Measurements from ENCODE around the gene BCAS3. TPM values are rescaled to one million over a fixed set of nuclear protein-coding genes. Genes with fewer than 3 reads are reported as not detected.

BCAS3 gene
- total RNA-seq, 2 experiments from 2014 or later, result 13.4 to 14.5 TPM

DNA sequence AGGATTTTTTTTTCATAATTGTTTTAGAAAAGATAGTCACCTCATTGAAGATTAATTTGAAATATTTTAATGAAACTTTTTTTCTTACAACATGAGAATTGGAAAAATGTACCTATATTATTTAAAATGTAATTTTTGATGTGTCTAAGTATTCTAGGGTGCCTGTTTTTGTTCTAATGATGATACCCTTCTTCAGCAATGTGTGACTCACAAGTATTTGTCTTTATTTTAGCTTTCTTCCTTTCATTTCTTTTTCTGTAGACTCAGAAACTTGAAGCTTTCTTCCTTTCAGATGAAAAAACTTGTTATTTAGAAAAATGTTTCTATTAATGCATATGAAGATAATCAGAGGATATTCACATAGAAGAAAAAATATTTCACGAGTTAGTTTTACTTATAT lies 231.8 kb downstream of the BCAS3 start:
- no peak for DNase-seq (ENCODE audit: low spot score)
- BruUV-seq (replicated peaks), result no TSS peak
- H3K79me2 ChIP-seq (ENCODE audit: insufficient read depth, low read depth, low read length), result no peaks in the 10 kb centered on the region
- no peaks in the 10 kb centered on the region for H3K36me3 ChIP-seq (ENCODE audit: insufficient read depth, low read length)
- H3K4me1 ChIP-seq (ENCODE audit: insufficient read depth, low read length, poor library complexity, severe bottlenecking), result no peaks in the 10 kb centered on the region
- H4K20me1 ChIP-seq (ENCODE audit: insufficient read depth, low read length), result no peaks in the 10 kb centered on the region
- no peaks in the 10 kb centered on the region for H3K9me3 ChIP-seq (ENCODE audit: low read length)
- H3K27ac ChIP-seq (ENCODE audit: low read depth, low read length, poor library complexity, severe bottlenecking), result no peak overlapping the region
- intact Hi-C loops (cut with micrococcal nuclease; ENCODE audit: unreplicated experiment), result no loop called here
- H3K9me2 ChIP-seq (ENCODE audit: insufficient read depth, low read length), result no peaks in the 10 kb centered on the region
- H3K4me2 ChIP-seq (ENCODE audit: low read length), result no peak overlapping the region
- ChIA-PET CTCF (ENCODE audit: unreplicated experiment) (no interaction called here), POLR2A (no interaction called here)
- no peak overlapping the region for H3K4me3 ChIP-seq (ENCODE audit: low read depth, low read length, poor library complexity, severe bottlenecking)
- TF ChIP-seq, protein P1, sequence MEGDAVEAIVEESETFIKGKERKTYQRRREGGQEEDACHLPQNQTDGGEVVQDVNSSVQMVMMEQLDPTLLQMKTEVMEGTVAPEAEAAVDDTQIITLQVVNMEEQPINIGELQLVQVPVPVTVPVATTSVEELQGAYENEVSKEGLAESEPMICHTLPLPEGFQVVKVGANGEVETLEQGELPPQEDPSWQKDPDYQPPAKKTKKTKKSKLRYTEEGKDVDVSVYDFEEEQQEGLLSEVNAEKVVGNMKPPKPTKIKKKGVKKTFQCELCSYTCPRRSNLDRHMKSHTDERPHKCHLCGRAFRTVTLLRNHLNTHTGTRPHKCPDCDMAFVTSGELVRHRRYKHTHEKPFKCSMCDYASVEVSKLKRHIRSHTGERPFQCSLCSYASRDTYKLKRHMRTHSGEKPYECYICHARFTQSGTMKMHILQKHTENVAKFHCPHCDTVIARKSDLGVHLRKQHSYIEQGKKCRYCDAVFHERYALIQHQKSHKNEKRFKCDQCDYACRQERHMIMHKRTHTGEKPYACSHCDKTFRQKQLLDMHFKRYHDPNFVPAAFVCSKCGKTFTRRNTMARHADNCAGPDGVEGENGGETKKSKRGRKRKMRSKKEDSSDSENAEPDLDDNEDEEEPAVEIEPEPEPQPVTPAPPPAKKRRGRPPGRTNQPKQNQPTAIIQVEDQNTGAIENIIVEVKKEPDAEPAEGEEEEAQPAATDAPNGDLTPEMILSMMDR (conservative IDR thresholded peaks at IDR 0.05; ENCODE audit: low read length), result no peak
- no peak for TF ChIP-seq EZH2phosphoT487 (IDR thresholded peaks at IDR 0.05; ENCODE audit: borderline replicate concordance, low read depth, low read length)
- H2AFZ ChIP-seq (ENCODE audit: low read length), result no peak overlapping the region

DNA sequence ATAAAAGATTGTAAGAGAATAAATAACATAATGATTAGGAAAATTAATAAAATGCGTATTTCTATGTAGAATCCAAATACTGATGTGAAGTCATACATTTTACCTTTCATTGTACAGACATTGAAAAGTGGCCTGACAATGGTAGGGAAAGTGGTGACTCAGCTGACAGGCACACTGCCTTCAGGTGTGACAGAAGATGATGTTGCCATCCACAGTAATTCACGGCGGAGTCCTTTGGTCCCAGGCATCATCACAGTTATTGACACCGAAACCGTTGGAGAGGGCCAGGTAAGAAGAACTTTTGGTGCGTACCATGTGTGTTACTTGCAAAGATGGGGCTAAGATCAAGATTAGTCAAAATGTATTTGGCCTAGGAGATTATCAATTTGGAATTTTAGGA lies 232.8 kb downstream of the BCAS3 start:
- no peak overlapping the region for H3K27ac ChIP-seq (ENCODE audit: low read depth, low read length, poor library complexity, severe bottlenecking)
- H3K4me2 ChIP-seq (ENCODE audit: low read length), result no peak overlapping the region
- H3K4me1 ChIP-seq (ENCODE audit: insufficient read depth, low read length, poor library complexity, severe bottlenecking), result no peaks in the 10 kb centered on the region
- H3K79me2 ChIP-seq (ENCODE audit: insufficient read depth, low read depth, low read length), result no peaks in the 10 kb centered on the region
- CTCF ChIA-PET (ENCODE audit: unreplicated experiment), result no interaction called here
- no peak for DNase-seq (ENCODE audit: low spot score)
- no peak overlapping the region for H3K4me3 ChIP-seq (ENCODE audit: low read depth, low read length, poor library complexity, severe bottlenecking)
- H4K20me1 ChIP-seq (ENCODE audit: insufficient read depth, low read length), result no peaks in the 10 kb centered on the region
- TF ChIP-seq, protein P1 (conservative IDR thresholded peaks at IDR 0.05; ENCODE audit: low read length), result no peak
- no peak for TF ChIP-seq EZH2phosphoT487 (IDR thresholded peaks at IDR 0.05; ENCODE audit: borderline replicate concordance, low read depth, low read length)
- H3K9me2 ChIP-seq (ENCODE audit: insufficient read depth, low read length), result no peaks in the 10 kb centered on the region
- H2AFZ ChIP-seq (ENCODE audit: low read length), result no peak overlapping the region
- no TSS peak for BruUV-seq (replicated peaks)
- POLR2A ChIA-PET, result no interaction called here
- H3K9me3 ChIP-seq (ENCODE audit: low read length), result no peaks in the 10 kb centered on the region
- no peaks in the 10 kb centered on the region for H3K36me3 ChIP-seq (ENCODE audit: insufficient read depth, low read length)
- intact Hi-C loops (cut with micrococcal nuclease; ENCODE audit: unreplicated experiment), result no loop called here

DNA sequence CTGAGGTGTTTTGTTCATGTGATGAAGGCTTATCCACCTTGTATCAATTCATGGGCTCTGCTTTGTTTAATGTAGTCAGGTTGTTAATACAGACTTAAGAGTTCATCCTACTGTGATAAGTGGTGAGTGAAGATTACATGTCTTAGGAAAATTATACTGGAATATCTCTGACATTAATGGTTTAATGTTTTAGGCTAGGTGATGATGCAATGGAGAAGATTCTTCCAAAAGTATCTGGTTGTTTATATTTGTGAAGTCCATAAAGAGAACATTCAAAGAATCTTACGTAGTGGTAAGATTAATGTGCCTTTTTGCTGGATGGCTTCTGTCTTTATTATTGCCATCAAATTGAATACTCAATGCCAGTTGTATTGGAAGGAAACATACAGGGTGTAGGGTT lies 236.4 kb downstream of the BCAS3 start:
- Histone ChIP-seq H4K20me1 (ENCODE audit: insufficient read depth, low read length) (no peaks in the 10 kb centered on the region), H3K4me2 (ENCODE audit: low read length) (no peak overlapping the region)
- POLR2A ChIA-PET, result no interaction called here

More for the DNA sequence above, 236.4 kb downstream of the BCAS3 start:
- H3K79me2 ChIP-seq (ENCODE audit: insufficient read depth, low read depth, low read length), result no peaks in the 10 kb centered on the region
- intact Hi-C loops (cut with micrococcal nuclease; ENCODE audit: unreplicated experiment), result no loop called here
- no peak overlapping the region for H2AFZ ChIP-seq (ENCODE audit: low read length)
- DNase-seq (ENCODE audit: low spot score), result no peak
- TF ChIP-seq EZH2phosphoT487 (IDR thresholded peaks at IDR 0.05; ENCODE audit: borderline replicate concordance, low read depth, low read length), result no peak
- TF ChIP-seq, protein P1 (conservative IDR thresholded peaks at IDR 0.05; ENCODE audit: low read length), result no peak
- no peaks in the 10 kb centered on the region for H3K4me1 ChIP-seq (ENCODE audit: insufficient read depth, low read length, poor library complexity, severe bottlenecking)
- H3K27ac ChIP-seq (ENCODE audit: low read depth, low read length, poor library complexity, severe bottlenecking), result no peak overlapping the region
- CTCF ChIA-PET (ENCODE audit: unreplicated experiment), result no interaction called here
- H3K4me3 ChIP-seq (ENCODE audit: low read depth, low read length, poor library complexity, severe bottlenecking), result no peak overlapping the region
- H3K36me3 ChIP-seq (ENCODE audit: insufficient read depth, low read length), result no peaks in the 10 kb centered on the region
- H3K9me3 ChIP-seq (ENCODE audit: low read length), result no peaks in the 10 kb centered on the region; the same call in 1 of the 2 replicates
- BruUV-seq (replicated peaks), result no TSS peak
- H3K9me2 ChIP-seq (ENCODE audit: insufficient read depth, low read length), result no peaks in the 10 kb centered on the region
